ENCODE measurements around the gene CSMD2.

DNA sequence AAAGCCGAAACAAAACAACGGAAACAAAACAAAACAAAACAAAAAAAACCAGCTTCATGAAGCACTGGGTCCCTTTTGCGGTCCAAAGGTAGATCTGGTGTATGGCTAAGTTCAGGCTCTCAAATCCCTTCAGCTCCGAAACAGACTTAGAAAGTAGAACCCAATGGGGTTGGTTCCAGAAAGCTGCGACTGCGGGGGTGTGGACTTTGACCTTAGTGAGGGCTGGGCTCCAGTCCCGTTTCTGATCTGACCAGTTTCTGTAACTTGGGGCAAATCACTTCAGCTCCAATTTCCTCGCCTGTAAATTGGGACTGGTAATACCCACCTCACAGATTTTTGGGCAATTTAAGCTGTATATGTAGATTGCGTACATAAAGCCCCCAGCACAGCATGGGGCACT lies 587.4 kb downstream of the CSMD2 start:
- TF ChIP-seq, protein P1, sequence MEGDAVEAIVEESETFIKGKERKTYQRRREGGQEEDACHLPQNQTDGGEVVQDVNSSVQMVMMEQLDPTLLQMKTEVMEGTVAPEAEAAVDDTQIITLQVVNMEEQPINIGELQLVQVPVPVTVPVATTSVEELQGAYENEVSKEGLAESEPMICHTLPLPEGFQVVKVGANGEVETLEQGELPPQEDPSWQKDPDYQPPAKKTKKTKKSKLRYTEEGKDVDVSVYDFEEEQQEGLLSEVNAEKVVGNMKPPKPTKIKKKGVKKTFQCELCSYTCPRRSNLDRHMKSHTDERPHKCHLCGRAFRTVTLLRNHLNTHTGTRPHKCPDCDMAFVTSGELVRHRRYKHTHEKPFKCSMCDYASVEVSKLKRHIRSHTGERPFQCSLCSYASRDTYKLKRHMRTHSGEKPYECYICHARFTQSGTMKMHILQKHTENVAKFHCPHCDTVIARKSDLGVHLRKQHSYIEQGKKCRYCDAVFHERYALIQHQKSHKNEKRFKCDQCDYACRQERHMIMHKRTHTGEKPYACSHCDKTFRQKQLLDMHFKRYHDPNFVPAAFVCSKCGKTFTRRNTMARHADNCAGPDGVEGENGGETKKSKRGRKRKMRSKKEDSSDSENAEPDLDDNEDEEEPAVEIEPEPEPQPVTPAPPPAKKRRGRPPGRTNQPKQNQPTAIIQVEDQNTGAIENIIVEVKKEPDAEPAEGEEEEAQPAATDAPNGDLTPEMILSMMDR (conservative IDR thresholded peaks at IDR 0.05; ENCODE audit: low read length), result no peak
- no peak for TF ChIP-seq EZH2phosphoT487 (IDR thresholded peaks at IDR 0.05; ENCODE audit: borderline replicate concordance, low read depth, low read length)
